ENCODE data around the gene TTN.

Gene TTN

DNA sequence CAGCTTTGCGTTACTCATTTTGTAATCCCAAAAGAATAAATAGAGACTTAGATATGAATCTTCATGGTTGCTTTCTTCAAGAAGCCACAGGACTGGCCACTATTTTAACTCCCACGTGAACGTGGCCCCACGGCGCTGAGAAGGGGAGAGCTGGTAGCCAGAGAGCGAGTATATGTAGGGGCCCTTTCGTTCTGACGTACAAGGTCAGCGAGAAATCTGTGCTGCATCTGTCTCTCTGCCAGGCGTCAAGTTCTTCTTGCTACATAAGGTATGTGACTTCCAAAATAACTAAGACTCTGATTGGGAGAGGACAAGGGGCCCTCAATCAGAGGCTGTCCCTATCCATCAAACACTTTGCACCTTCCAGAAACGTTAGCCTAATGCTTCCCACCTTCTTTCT is 177.8 kb downstream of the TTN start:
- TF ChIP-seq ISL1 (CRISPR knock-in tag; IDR thresholded peaks at IDR 0.05) (no peak), ZNF70 (CRISPR knock-in tag; IDR thresholded peaks at IDR 0.05) (no peak)
- ATAC-seq = no peak

DNA sequence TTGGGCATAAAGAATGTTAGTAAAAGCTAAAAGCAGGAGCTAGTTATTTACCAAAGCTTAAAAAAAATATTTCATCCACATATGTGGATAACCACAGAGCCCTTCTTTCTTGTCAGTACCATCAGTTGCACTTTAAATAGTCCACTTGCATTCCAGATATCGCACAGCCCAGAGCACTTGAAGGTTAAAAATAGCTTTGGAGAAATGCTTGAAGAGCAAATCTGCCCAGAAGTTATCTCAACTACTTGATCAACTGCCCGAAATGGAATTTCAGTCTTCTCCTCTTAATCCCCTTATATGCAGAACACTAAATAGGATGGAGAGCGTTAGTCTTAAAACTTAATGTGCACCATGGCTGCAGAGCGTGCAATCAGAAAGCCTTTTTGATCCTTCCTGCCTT is 178.6 kb downstream of the TTN start:
- TF ChIP-seq TSHZ2 (CRISPR knock-in tag; IDR thresholded peaks at IDR 0.05) = no peak
- TF ChIP-seq, protein P1, sequence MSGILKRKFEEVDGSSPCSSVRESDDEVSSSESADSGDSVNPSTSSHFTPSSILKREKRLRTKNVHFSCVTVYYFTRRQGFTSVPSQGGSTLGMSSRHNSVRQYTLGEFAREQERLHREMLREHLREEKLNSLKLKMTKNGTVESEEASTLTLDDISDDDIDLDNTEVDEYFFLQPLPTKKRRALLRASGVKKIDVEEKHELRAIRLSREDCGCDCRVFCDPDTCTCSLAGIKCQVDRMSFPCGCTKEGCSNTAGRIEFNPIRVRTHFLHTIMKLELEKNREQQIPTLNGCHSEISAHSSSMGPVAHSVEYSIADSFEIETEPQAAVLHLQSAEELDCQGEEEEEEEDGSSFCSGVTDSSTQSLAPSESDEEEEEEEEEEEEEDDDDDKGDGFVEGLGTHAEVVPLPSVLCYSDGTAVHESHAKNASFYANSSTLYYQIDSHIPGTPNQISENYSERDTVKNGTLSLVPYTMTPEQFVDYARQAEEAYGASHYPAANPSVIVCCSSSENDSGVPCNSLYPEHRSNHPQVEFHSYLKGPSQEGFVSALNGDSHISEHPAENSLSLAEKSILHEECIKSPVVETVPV (CRISPR knock-in tag; IDR thresholded peaks at IDR 0.05) = no peak
- no peak for TF ChIP-seq ZFP3 (CRISPR knock-in tag; IDR thresholded peaks at IDR 0.05)
- no peak for TF ChIP-seq OSR1 (CRISPR knock-in tag; IDR thresholded peaks at IDR 0.05)
- TF ChIP-seq ZC3H10 (CRISPR knock-in tag; IDR thresholded peaks at IDR 0.05) = no peak
- TF ChIP-seq ARNTL (CRISPR knock-in tag; IDR thresholded peaks at IDR 0.05; ENCODE audit: borderline replicate concordance, low read depth) = no peak
- 0 out of 3 replicates have a peak, but pooled peaks have one; percentile 35 for ATAC-seq

DNA sequence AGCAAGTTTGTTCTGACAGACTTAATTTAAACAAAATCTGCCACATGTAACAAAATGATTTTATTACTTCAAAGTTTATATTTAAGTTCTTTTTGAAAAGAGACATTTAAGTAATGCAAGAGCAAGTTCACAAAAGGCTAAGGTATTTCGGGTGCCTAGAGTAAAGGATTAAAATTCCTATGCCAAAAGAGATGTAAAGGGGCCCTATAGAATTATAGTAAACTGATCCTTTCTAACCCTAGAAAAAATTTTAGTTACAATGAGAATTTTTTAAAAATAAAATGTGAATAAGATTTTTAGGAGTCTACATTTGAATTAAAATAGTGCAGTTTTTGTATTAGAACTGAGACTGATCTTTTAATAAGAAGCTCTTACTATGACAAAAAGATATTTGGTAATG is 179.8 kb downstream of the TTN start:
- TF ChIP-seq PPARA (CRISPR knock-in tag; IDR thresholded peaks at IDR 0.05; ENCODE audit: borderline replicate concordance) (no peak), TCF4 (CRISPR knock-in tag; IDR thresholded peaks at IDR 0.05; ENCODE audit: borderline replicate concordance) (no peak), ISL1 (CRISPR knock-in tag; IDR thresholded peaks at IDR 0.05) (no peak), ZFP30 (CRISPR knock-in tag; IDR thresholded peaks at IDR 0.05) (no peak), ARNTL (CRISPR knock-in tag; IDR thresholded peaks at IDR 0.05; ENCODE audit: borderline replicate concordance, low read depth) (no peak), CREB5 (CRISPR knock-in tag; IDR thresholded peaks at IDR 0.05; ENCODE audit: low read depth) (no peak), ZNF8 (CRISPR knock-in tag; IDR thresholded peaks at IDR 0.05) (no peak), BACH2 (CRISPR knock-in tag; IDR thresholded peaks at IDR 0.05; ENCODE audit: borderline replicate concordance) (no peak), ZNF70 (CRISPR knock-in tag; IDR thresholded peaks at IDR 0.05) (no peak), TSHZ2 (CRISPR knock-in tag; IDR thresholded peaks at IDR 0.05) (no peak), SNAI2 (CRISPR knock-in tag; IDR thresholded peaks at IDR 0.05) (no peak)
- ATAC-seq = no peak

- ATAC-seq = no peak
- TF ChIP-seq PPARA (CRISPR knock-in tag; IDR thresholded peaks at IDR 0.05; ENCODE audit: borderline replicate concordance) = no peak
- TF ChIP-seq, protein P2, sequence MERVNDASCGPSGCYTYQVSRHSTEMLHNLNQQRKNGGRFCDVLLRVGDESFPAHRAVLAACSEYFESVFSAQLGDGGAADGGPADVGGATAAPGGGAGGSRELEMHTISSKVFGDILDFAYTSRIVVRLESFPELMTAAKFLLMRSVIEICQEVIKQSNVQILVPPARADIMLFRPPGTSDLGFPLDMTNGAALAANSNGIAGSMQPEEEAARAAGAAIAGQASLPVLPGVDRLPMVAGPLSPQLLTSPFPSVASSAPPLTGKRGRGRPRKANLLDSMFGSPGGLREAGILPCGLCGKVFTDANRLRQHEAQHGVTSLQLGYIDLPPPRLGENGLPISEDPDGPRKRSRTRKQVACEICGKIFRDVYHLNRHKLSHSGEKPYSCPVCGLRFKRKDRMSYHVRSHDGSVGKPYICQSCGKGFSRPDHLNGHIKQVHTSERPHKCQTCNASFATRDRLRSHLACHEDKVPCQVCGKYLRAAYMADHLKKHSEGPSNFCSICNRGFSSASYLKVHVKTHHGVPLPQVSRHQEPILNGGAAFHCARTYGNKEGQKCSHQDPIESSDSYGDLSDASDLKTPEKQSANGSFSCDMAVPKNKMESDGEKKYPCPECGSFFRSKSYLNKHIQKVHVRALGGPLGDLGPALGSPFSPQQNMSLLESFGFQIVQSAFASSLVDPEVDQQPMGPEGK (CRISPR knock-in tag; IDR thresholded peaks at IDR 0.05; ENCODE audit: borderline replicate concordance) = no peak
- no peak for TF ChIP-seq TCF4 (CRISPR knock-in tag; IDR thresholded peaks at IDR 0.05; ENCODE audit: borderline replicate concordance)
- TF ChIP-seq BACH2 (CRISPR knock-in tag; IDR thresholded peaks at IDR 0.05; ENCODE audit: borderline replicate concordance) = no peak
- no peak for TF ChIP-seq GLIS3 (CRISPR knock-in tag; IDR thresholded peaks at IDR 0.05)
Observed at GRCh38 chr2:178615969-178616368, 191.3 kb downstream of the TTN start.

Measured in SK-N-SH treated with all-trans-retinoic acid at 6 μM for 48 hours (cell line).